Limb (tissue), 2 donors: ENCODE data around the gene OSBPL2.

Source experiments
- DNase-seq, 2 donors: peaks; one replicate each; pipeline ENCODE4 v3.0.0-alpha.2; 2016; ENCODE audit errors: extremely low spot score in 2 of 2

Gene OSBPL2

DNA sequence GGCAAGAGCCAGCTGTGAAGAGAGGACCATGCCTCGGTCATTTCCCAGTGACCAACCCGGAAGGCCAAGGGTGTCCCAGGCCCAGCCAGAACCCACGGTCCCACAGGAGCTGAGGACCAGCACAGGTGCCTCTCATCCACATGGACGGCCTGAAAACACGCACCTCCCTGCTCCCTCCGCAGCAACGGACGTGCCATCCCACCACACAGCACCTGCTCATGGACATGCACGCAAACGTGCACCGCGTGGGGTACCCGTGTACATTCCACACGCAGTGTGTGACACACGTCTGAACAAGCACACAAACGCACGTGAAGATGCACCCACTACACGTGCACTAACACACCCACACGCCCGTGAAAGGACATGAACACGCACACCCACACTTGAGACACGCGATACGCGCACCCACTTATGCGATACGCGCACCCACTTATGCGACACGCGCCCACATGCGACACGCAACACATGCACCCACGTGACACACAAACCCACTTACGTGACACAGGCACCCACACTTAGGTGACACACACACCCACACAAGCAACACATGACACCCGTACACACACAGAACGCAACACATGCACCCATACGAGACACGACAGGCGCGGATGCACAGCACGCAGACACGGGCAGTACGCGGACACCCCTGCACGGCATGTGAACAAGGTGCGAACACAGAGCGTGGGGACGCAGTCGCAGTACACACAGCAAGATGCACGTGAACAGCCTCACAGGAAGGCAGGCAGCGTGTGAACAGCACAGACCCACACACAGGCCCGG, 98.6 kb downstream of the OSBPL2 start:
- no peak for DNase-seq

DNA sequence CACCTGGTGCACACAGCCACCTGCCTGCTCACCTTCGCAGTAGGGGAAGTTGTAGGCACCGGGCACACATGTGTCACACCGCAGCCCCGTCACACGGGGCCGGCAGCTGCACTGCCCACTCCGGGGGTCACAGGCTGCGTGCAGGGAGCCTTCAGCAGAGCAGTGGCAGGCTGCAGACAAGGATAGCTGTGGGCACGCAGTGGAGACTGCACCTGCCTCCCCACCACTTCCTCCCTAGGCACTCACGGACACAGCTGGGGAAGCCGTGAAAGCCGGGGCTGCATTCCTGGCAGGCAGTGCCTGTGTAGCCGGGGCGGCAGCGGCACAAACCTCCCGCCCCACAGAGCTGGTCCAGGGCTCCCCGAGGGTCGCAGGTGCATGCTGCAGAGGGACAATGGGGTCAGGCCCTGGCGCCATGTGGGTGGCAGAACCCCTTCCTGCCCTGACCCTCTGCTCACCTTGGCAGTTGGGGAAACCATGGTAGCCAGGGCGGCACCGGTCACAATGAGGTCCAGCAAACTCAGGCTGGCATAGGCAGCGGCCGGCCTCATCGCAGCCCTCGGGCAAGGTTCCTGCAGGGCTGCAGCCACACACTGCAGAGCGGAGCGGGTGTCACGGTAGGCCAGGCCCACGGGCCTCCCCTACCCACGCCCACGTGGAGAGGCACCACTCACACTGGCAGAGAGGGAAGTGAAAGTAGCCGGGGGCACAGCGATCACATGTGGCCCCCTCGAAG, 99.4 kb downstream of the OSBPL2 start:
- no peak for DNase-seq

DNA sequence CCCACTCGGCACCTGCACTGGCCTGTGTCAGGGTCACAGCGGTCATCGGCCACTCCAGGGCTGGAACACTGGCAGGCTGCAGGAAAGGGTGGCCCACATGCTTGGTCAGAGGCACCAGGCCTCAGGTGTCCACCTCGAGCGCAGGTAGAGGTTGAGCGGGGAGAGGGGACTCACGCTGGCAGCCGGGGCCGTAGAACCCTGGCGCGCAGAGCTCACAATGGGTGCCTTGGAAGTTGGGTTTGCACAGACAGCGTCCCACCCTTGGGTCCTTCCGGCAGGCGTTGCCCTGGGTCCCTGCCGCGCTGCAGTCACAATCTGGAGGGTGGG, 99.9 kb downstream of the OSBPL2 start:
- no peak for DNase-seq

DNA sequence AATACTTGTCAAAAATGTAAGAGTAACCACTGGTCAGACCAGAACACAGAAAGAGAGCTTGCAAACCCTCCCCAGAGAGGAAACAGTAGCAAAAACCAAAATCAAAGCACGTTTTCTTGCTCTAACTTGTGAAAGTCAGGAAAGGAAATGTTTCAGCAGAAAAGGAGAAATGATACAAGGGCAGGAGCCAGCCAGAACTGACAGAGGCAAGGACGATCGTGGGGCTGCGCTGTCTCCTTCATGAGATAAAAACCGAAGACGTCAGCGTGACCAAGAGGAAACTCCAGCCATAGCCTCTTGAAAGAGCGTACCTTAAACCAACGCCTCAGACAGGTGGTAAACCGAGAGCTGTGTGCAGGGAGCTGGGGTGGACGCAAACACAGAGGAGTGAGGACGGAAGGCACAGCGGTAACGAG, 101.3 kb downstream of the OSBPL2 start:
- no peak for DNase-seq

DNA sequence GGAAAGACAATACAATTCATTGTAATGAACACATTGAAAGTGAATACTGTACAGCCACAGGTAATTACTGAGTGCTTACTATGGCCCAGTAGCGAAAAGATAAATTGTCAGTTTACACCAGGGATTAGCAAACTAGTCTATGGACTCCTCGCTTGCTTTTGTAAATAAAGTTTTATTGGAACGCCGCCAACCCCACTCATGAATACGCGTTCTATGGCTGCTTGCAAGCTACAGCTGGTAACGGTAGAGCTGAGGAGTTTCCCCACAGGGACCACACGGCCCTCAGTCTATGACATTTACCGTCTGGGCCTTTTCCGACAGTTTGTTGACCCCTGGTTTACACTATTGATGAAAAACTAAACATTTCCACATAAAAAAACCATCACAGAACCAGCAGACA, 104.6 kb downstream of the OSBPL2 start:
- no peak for DNase-seq

DNA sequence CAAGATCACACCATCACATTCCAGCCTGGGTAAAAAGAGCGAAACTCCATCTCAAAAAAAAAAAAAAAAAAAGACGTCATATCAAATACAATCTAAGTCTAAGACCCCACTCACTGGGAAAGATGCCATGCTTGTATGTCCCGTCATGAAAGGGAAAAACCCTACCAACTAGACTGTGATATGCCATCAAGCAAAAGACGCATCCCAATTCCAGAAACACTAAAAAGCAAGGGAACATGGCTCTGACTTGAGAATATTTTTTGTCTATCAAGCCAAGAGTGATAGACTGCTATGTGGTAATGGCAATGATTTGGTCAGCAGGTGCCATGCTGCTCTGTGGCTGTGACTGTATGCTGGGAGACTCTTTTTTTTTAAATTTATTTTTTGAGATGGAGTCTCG, 105.8 kb downstream of the OSBPL2 start:
- no peak for DNase-seq

DNA sequence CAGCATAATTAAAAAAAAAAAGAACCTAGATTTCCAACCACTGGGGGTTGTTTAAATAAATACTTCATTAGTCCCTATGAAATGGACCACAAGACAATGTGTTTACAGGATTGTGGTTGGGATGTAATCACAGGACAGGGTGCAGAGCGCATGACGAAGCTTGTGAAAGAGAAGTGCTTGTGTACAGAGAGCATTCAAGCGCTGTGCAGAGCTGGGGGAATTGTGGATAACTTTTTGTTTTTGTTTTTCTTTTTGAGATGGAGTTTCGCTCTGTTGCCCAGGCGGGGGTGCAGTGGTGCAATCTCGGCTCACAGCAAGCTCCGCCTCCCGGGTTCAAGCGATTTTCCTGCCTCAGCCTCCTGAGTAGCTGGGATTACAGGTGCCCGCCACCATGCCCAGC, 106.5 kb downstream of the OSBPL2 start:
- DNase-seq, result no peak
